ENCODE results near the gene EPB41L3.

The EPB41L3 gene

GRCh38 chr18:5461041-5461440 lies 82.8 kb downstream of the EPB41L3 start:
- TF ChIP-seq CEBPB (IDR thresholded peaks at IDR 0.05) (no peak), CREB1 (IDR thresholded peaks at IDR 0.05; ENCODE audit: low read depth) (no peak)

- no peak for TF ChIP-seq YY1 (IDR thresholded peaks at IDR 0.05; ENCODE audit: low read depth)
These were observed 86.3 kb downstream of the EPB41L3 start for GRCh38 chr18:5457462-5457957.

- no peak for TF ChIP-seq REST (IDR thresholded peaks at IDR 0.05; ENCODE audit: low read depth)
- no peak for TF ChIP-seq TAF1 (IDR thresholded peaks at IDR 0.05; ENCODE audit: low read depth)
- no peak for TF ChIP-seq TCF12 (IDR thresholded peaks at IDR 0.05; ENCODE audit: low read depth)
These were observed 87.0 kb downstream of the EPB41L3 start for GRCh38 chr18:5456577-5457461.

- no peak for TF ChIP-seq FOXM1 (IDR thresholded peaks at IDR 0.05; ENCODE audit: borderline replicate concordance, low read depth)
- TF ChIP-seq TEAD4 (IDR thresholded peaks at IDR 0.05): no peak
- TF ChIP-seq MAX (IDR thresholded peaks at IDR 0.05): no peak
These were observed 88.1 kb downstream of the EPB41L3 start for GRCh38 chr18:5455674-5456073.

GRCh38 chr18:5452943-5453443 lies 90.8 kb downstream of the EPB41L3 start:
- TF ChIP-seq TAF1 (IDR thresholded peaks at IDR 0.05; ENCODE audit: low read depth) (no peak), REST (IDR thresholded peaks at IDR 0.05; ENCODE audit: low read depth) (no peak), CEBPB (IDR thresholded peaks at IDR 0.05) (no peak), MAX (IDR thresholded peaks at IDR 0.05) (no peak)

- TF ChIP-seq NFIC (IDR thresholded peaks at IDR 0.05) (no peak), MAX (IDR thresholded peaks at IDR 0.05) (no peak), TCF12 (IDR thresholded peaks at IDR 0.05; ENCODE audit: low read depth) (no peak)
These were observed 91.9 kb downstream of the EPB41L3 start for GRCh38 chr18:5451871-5452270.

- TF ChIP-seq CREB1 (IDR thresholded peaks at IDR 0.05; ENCODE audit: low read depth): no peak
- TF ChIP-seq MAX (IDR thresholded peaks at IDR 0.05): no peak
- no peak for TF ChIP-seq RAD21 (IDR thresholded peaks at IDR 0.05; ENCODE audit: low read depth)
- no peak for TF ChIP-seq REST (IDR thresholded peaks at IDR 0.05; ENCODE audit: low read depth)
- no peak for TF ChIP-seq NFIC (IDR thresholded peaks at IDR 0.05)
- no peak for TF ChIP-seq EGR1 (IDR thresholded peaks at IDR 0.05)
- TF ChIP-seq TEAD4 (IDR thresholded peaks at IDR 0.05): no peak
- no peak for TF ChIP-seq CEBPB (IDR thresholded peaks at IDR 0.05)
These were observed 92.6 kb downstream of the EPB41L3 start for GRCh38 chr18:5451150-5451549.

All from Ishikawa (cell line).